ENCODE measurements around the gene SPTBN1. TPM values are rescaled to one million over a fixed set of nuclear protein-coding genes. Genes with fewer than 3 reads are reported as not detected.

Gene SPTBN1
- polyA plus RNA-seq, 2 of the 4 experiments (the other 2 are of a cell fraction): 105 to 126 TPM

DNA sequence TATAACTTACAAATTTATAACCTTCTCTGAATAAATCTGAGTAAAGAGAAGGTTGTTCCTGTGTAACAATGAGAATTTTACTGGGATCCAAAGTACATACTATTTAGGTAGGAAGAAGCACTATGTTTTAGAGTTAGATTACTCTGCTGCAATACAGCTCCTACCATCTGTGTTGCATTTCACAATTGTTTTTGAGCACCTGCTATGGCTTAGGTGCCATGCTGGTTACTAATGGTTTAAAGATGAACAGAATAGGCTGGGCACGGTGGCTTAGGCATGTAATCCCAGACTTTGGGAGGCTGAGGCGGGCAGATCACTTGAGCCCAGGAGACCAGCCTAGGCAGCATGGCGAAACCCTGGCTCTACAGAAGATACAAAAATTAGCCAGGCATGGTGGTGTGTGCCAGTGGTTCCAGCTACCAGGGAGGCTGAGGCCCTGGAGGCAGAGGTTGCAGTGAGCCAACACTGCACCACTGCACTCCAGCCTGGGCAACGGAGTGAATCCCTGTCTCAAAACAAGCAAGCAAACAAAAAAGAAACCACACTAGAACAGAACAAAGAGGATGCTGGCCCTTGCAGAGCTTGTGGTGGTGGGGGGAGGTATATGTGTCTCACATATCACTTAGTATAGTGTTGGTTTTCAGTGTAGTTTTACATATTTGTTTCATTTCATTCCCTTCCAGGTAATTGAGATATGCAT lies 56.7 kb downstream of the SPTBN1 start:
- H3K27ac ChIP-seq: no peak overlapping the region
- ChIA-PET POLR2A (no interaction called here), CTCF (interaction anchor here (1.1 to 2.6 kb wide), 4 partner anchors 9 to 400 kb away, joined by 3 to 11 read pairs (median 5); no protein-coding TSS in a partner anchor)

DNA sequence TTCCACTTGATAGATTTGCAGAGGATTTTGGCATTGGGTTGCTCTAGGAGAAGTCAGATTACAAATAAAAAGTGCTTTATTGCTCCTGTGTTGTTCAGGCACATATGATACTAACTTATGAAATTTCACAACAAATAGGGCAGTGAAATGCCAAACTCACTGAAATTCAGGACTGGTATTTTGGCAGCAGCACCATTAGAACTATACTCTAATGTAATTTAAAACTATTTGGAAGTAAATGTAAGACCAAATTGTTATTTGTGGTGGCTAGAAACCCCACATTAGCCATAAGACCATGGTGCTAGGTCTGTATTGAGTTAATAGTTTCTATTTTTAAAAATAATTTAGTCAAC lies 57.2 kb downstream of the SPTBN1 start:
- ATAC-seq: no peak
- no peak overlapping the region for H3K27ac ChIP-seq
- DNase-seq (ENCODE audit: low read depth in 1 of 2, low spot score in 1 of 2): no peak
- no peaks in the 10 kb centered on the region for H3K4me1 ChIP-seq
- no peaks in the 10 kb centered on the region for H3K9me3 ChIP-seq
- H3K4me2 ChIP-seq: no peak overlapping the region
- H3K4me3 ChIP-seq: no peak overlapping the region
- no peak for FAIRE-seq
- TF ChIP-seq NR3C1 (IDR thresholded peaks at IDR 0.05) (no peak), FOSL2 (IDR thresholded peaks at IDR 0.05) (no peak), FOSL2 (CRISPR knock-in tag; IDR thresholded peaks at IDR 0.05) (no peak), HOXB13 (CRISPR knock-in tag; IDR thresholded peaks at IDR 0.05; ENCODE audit: low read depth) (no peak), ESRRA (IDR thresholded peaks at IDR 0.05; ENCODE audit: borderline replicate concordance, low read length) (no peak), EHMT2 (IDR thresholded peaks at IDR 0.05; ENCODE audit: low read depth) (no peak), CHD2 (IDR thresholded peaks at IDR 0.05; ENCODE audit: low read length, partially characterized antibody) (no peak), RFX5 (IDR thresholded peaks at IDR 0.05) (no peak), TFCP2L1 (CRISPR knock-in tag; IDR thresholded peaks at IDR 0.05) (no peak), KDM1A (IDR thresholded peaks at IDR 0.05; ENCODE audit: low read depth) (no peak), MYC (IDR thresholded peaks at IDR 0.05; ENCODE audit: borderline replicate concordance, low read length) (no peak), HEYL (CRISPR knock-in tag; IDR thresholded peaks at IDR 0.05) (no peak)
- TF ChIP-seq, protein P1, sequence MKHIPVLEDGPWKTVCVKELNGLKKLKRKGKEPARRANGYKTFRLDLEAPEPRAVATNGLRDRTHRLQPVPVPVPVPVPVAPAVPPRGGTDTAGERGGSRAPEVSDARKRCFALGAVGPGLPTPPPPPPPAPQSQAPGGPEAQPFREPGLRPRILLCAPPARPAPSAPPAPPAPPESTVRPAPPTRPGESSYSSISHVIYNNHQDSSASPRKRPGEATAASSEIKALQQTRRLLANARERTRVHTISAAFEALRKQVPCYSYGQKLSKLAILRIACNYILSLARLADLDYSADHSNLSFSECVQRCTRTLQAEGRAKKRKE (CRISPR knock-in tag; IDR thresholded peaks at IDR 0.05; ENCODE audit: low read depth): no peak
- TF ChIP-seq, protein P2, sequence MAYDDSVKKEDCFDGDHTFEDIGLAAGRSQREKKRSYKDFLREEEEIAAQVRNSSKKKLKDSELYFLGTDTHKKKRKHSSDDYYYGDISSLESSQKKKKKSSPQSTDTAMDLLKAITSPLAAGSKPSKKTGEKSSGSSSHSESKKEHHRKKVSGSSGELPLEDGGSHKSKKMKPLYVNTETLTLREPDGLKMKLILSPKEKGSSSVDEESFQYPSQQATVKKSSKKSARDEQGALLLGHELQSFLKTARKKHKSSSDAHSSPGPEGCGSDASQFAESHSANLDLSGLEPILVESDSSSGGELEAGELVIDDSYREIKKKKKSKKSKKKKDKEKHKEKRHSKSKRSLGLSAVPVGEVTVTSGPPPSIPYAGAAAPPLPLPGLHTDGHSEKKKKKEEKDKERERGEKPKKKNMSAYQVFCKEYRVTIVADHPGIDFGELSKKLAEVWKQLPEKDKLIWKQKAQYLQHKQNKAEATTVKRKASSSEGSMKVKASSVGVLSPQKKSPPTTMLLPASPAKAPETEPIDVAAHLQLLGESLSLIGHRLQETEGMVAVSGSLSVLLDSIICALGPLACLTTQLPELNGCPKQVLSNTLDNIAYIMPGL (CRISPR knock-in tag; IDR thresholded peaks at IDR 0.05; ENCODE audit: borderline replicate concordance): no peak
- ChIA-PET POLR2A (no interaction called here), CTCF (interaction anchor here (1.1 to 1.7 kb wide), 2 partner anchors 11 to 192 kb away, joined by 3 to 7 read pairs; no protein-coding TSS in a partner anchor)

More for the DNA sequence above, 56.7 kb downstream of the SPTBN1 start:
- DNase-seq (ENCODE audit: low read depth in 1 of 2, low spot score in 1 of 2): no peak
- Histone ChIP-seq H3K4me3 (no peak overlapping the region), H3K9me3 (no peaks in the 10 kb centered on the region), H3K4me1 (no peaks in the 10 kb centered on the region), H3K4me2 (no peak overlapping the region)
- ATAC-seq: no peak
- 98% methylated on average over 4 of the region's 4 CpGs for WGBS (ENCODE audit: missing lambda C conversion rate)
- TF ChIP-seq HOXB5 (CRISPR knock-in tag; IDR thresholded peaks at IDR 0.05) (no peak), MAFK (IDR thresholded peaks at IDR 0.05; ENCODE audit: partially characterized antibody) (no peak), NPAS2 (CRISPR knock-in tag; IDR thresholded peaks at IDR 0.05; ENCODE audit: borderline replicate concordance) (no peak), PHF8 (IDR thresholded peaks at IDR 0.05; ENCODE audit: borderline replicate concordance, low read depth) (no peak), FOXS1 (CRISPR knock-in tag; IDR thresholded peaks at IDR 0.05) (no peak), NR3C1 (IDR thresholded peaks at IDR 0.05) (no peak), ZSCAN20 (CRISPR knock-in tag; IDR thresholded peaks at IDR 0.05) (no peak), HEYL (CRISPR knock-in tag; IDR thresholded peaks at IDR 0.05) (no peak), ZC3H11A (IDR thresholded peaks at IDR 0.05) (no peak), HOXA7 (CRISPR knock-in tag; IDR thresholded peaks at IDR 0.05) (no peak), SMC3 (IDR thresholded peaks at IDR 0.05) (no peak), EHF (CRISPR knock-in tag; IDR thresholded peaks at IDR 0.05) (no peak), JUNB (IDR thresholded peaks at IDR 0.05) (no peak), RCOR1 (IDR thresholded peaks at IDR 0.05; ENCODE audit: low read depth, low read length) (no peak)
- TF ChIP-seq, protein P3, sequence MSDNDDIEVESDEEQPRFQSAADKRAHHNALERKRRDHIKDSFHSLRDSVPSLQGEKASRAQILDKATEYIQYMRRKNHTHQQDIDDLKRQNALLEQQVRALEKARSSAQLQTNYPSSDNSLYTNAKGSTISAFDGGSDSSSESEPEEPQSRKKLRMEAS (IDR thresholded peaks at IDR 0.05): no peak
- no peak for FAIRE-seq
